ENCODE measurements around the gene LFNG. TPM values are rescaled to one million over a fixed set of nuclear protein-coding genes. Genes with fewer than 3 reads are reported as not detected.

LFNG gene
- total and polyA plus RNA-seq, 4 donors = 11.5 to 47.6 (median 23.7) TPM

DNA sequence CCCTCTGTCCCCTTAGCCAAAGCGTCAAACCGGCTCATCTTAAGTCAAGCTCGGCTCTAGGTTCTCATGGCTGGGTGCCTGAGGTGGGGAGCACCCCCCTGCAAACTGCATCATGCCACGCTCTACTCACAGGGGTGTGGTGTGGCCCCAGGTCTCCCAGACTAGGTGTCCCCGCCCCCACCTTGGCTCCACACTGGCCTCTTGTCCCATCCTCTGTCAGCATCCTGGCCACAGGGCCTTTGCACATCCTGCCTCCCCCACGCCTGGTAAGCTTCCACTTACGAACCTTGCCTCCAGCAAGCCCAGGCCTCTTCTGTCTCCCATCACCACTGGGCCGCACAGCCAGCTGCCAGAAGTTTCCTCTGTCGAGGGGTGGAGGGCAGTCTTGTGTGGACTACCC, 23.2 kb upstream of the LFNG start:
- WGBS, 2 donors = 89 to 95% methylated on average over 9 of the region's 9 CpGs
- TF ChIP-seq, protein P1, sequence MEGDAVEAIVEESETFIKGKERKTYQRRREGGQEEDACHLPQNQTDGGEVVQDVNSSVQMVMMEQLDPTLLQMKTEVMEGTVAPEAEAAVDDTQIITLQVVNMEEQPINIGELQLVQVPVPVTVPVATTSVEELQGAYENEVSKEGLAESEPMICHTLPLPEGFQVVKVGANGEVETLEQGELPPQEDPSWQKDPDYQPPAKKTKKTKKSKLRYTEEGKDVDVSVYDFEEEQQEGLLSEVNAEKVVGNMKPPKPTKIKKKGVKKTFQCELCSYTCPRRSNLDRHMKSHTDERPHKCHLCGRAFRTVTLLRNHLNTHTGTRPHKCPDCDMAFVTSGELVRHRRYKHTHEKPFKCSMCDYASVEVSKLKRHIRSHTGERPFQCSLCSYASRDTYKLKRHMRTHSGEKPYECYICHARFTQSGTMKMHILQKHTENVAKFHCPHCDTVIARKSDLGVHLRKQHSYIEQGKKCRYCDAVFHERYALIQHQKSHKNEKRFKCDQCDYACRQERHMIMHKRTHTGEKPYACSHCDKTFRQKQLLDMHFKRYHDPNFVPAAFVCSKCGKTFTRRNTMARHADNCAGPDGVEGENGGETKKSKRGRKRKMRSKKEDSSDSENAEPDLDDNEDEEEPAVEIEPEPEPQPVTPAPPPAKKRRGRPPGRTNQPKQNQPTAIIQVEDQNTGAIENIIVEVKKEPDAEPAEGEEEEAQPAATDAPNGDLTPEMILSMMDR (IDR thresholded peaks at IDR 0.05; ENCODE audit: control extremely low read depth, extremely low read depth) = no peak
- H3K27ac ChIP-seq (ENCODE audit: low read depth in 1 of 2, low read length in 1 of 2) = no peak overlapping the region
- no peaks in the 10 kb centered on the region for H3K27me3 ChIP-seq (ENCODE audit: control insufficient read depth in 3 of 3, insufficient read depth in 3 of 3, low read length in 2 of 3)
- peaks cover 0 to 26% (median 15%) of the 10 kb centered on the region in 5 donors for H3K4me1 ChIP-seq (ENCODE audit: control insufficient read depth in 5 of 5, insufficient read depth in 5 of 5, low read length in 5 of 5)
- no peak overlapping the region for H3K4me3 ChIP-seq
- ATAC-seq (ENCODE audit: insufficient read depth, low FRiP score) (no peak), DNase-seq (no peak)
- peaks cover 0 to 2% (median 0%) of the 10 kb centered on the region in 4 donors for H3K9me3 ChIP-seq (ENCODE audit: control insufficient read depth in 4 of 4, insufficient read depth in 3 of 4, low read length in 3 of 4)
- no peak overlapping the region for H3K9ac ChIP-seq (ENCODE audit: insufficient read depth in 1 of 2, low read length in 2 of 2)
- H3K36me3 ChIP-seq (ENCODE audit: control insufficient read depth in 4 of 4, insufficient read depth in 4 of 4, low read length in 4 of 4) = no peaks in the 10 kb centered on the region

DNA sequence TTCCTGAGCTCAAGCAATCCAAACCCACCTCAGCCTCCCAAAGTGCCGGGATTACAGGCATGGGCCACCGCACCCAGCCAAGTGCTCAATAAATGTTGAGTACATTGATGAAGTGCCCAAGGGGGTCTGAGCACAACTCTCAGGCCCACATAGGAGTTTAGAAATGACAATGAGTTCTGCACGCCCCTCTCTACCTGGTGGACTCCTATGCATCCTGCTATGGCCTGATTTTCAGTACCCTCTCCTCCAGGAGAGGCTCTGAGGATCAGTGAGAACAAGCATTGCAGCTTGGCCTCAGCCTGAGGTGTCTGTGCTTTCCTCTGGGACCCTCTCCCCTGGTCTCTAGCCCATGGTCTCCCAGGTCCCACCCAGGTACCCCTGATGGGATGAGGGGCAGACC, 22.5 kb upstream of the LFNG start:
- no peak overlapping the region for H3K4me3 ChIP-seq
- no peak overlapping the region for H3K9ac ChIP-seq (ENCODE audit: insufficient read depth in 1 of 2, low read length in 2 of 2)
- 96 to 98% methylated on average over 3 of the region's 3 CpGs for WGBS, 2 donors
- TF ChIP-seq, protein P1 (IDR thresholded peaks at IDR 0.05; ENCODE audit: control extremely low read depth, extremely low read depth) = no peak
- H3K9me3 ChIP-seq (ENCODE audit: control insufficient read depth in 4 of 4, insufficient read depth in 3 of 4, low read length in 3 of 4) = peaks cover 0 to 2% (median 0%) of the 10 kb centered on the region in 4 donors
- peaks cover 0 to 26% (median 15%) of the 10 kb centered on the region in 5 donors for H3K4me1 ChIP-seq (ENCODE audit: control insufficient read depth in 5 of 5, insufficient read depth in 5 of 5, low read length in 5 of 5)
- ATAC-seq (ENCODE audit: insufficient read depth, low FRiP score) (no peak), DNase-seq (no peak)
- no peak overlapping the region for H3K27ac ChIP-seq (ENCODE audit: low read depth in 1 of 2, low read length in 1 of 2)
- H3K27me3 ChIP-seq (ENCODE audit: control insufficient read depth in 3 of 3, insufficient read depth in 3 of 3, low read length in 2 of 3) = no peaks in the 10 kb centered on the region
- no peaks in the 10 kb centered on the region for H3K36me3 ChIP-seq (ENCODE audit: control insufficient read depth in 4 of 4, insufficient read depth in 4 of 4, low read length in 4 of 4)

DNA sequence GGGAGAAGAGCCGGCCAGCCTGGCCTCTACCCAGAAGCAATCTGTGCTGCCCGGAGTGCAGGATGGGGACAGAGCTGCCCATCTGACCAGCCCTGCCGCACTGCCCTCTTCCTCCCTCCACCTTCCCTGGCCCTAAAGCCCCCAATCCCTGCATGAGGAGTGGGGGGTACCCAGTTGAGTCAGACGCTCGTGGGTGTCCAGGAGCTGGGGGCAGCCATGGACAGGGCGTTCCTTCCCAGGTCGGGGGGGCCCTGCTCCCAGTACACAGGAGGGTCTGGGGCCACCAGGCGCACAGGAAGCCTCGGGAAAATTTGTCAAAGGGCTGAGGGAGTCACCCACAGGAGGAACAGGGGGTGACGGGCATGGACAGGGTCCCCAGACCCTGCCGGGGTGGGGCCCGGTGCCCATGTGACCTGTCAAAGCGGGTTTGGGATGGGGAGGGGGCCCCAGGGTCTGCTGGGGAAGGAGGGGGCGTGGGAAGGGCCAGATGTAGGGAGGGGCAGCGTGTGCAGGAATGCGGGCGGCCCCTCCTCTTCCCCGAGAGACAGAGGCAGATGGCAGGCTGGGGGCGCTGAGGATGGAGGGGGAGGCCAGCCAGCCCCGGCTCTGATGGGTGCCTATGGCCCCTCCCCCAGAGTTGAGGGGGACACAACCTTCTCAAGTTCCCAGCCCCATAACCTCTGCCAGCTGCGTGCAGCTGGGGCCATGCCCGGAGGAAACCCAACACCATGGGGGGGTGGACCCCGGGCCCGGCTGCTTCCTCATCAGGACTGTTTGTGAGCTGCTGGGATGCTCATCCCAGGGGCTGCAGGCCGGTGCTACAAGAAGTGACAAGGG, 21.9 kb upstream of the LFNG start:
- Histone ChIP-seq H3K27me3 (ENCODE audit: control insufficient read depth in 3 of 3, insufficient read depth in 3 of 3, low read length in 2 of 3) (no peaks in the 10 kb centered on the region), H3K4me1 (ENCODE audit: control insufficient read depth in 5 of 5, insufficient read depth in 5 of 5, low read length in 5 of 5) (peaks cover 0 to 26% (median 13%) of the 10 kb centered on the region in 5 donors), H3K9me3 (ENCODE audit: control insufficient read depth in 4 of 4, insufficient read depth in 3 of 4, low read length in 3 of 4) (peaks cover 0 to 2% (median 0%) of the 10 kb centered on the region in 4 donors), H3K36me3 (ENCODE audit: control insufficient read depth in 4 of 4, insufficient read depth in 4 of 4, low read length in 4 of 4) (no peaks in the 10 kb centered on the region), H3K4me3 (no peak overlapping the region), H3K27ac (ENCODE audit: low read depth in 1 of 2, low read length in 1 of 2) (no peak overlapping the region), H3K9ac (ENCODE audit: insufficient read depth in 1 of 2, low read length in 2 of 2) (no peak overlapping the region)
- TF ChIP-seq, protein P1 (IDR thresholded peaks at IDR 0.05; ENCODE audit: control extremely low read depth, extremely low read depth) = no peak
- ATAC-seq (ENCODE audit: insufficient read depth, low FRiP score) (no peak), DNase-seq (peak; percentile 88 to 90 (median 90))
- 32 to 43% methylated on average over 22 to 24 of the region's 25 CpGs for WGBS, 2 donors

Data from lung (tissue), 12 donors.